H1 (cell line): ENCODE data around the gene SHTN1. TPM values are rescaled to one million over a fixed set of nuclear protein-coding genes. Genes with fewer than 3 reads are reported as not detected.

Experiments used
- KDM1A ChIP-seq: fragments of 200-600, 300-600 bp; sonication (generic); IDR thresholded peaks from 2 replicates; pipeline ENCODE4 v1.7.1; 2016; ENCODE audit warnings: mild to moderate bottlenecking, low read length, borderline replicate concordance
- polyA plus RNA-seq, 7 experiments: library from polyadenylated mRNA; depleted of rRNA in 3 of 7; stranded (reverse) in 5 of 7; unstranded in 2 of 7; fragments of >200 nt in 5 of 7; fragments of 200-250 nt in 2 of 7; gene quantifications; 1 replicate in 5 of 7; 2 replicates in 1 of 7; 4 replicates in 1 of 7; pipeline versions ENCODE4 v1.2.1 to v1.2.3, GENCODE V29; 2011 to 2013; ENCODE audit warnings: missing spikeins in 2 of 7, mixed read lengths in 2 of 7
- total RNA-seq: library from RNA; stranded (reverse); fragmentation: NEBNext Ultra II Directional; extraction: Animal tissue kit (Norgen Biotek cat#: 25700); gene quantifications from 2 replicates; pipeline ENCODE4 v1.2.1, GENCODE V29; 2021
- TF ChIP-seq, protein P1 (sequence below), 3 experiments: IDR thresholded peaks; 1 replicate in 2 of 3; 2 replicates in 1 of 3; pipeline versions ENCODE4 v1.5.1 to v1.6.1; 2011; ENCODE audit warnings: low read length in 3 of 3, mild to moderate bottlenecking in 3 of 3, inconsistent platforms in 2 of 3, low read depth in 1 of 3, moderate library complexity in 1 of 3; ENCODE audit not compliant: insufficient read depth in 1 of 3; ENCODE audit errors: control extremely low read depth in 1 of 3

The SHTN1 gene
- total and polyA plus RNA-seq, 2 of the 8 experiments (the other 6 are each of a cell fraction or from before 2014, with no cell fraction given) = 3.3 to 12.7 TPM

DNA sequence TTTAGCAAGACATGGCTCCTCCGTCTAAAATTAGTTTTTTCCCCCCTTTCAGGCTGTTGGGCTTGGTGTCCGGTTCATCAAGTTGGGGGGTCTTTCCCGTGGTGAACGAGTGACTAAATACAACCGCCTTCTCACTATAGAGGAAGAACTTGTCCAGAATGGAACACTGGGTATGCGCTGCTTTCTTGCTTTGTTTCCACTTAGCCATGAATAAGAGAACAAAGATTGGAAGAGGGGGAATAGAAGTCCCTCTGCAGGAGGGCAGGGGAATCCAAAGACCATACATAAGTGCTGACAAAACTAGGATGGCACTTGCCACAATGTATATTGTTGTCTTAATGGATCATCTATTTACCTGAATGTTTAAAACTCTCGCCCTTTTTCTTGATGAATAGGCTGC lies 125.2 kb downstream of the SHTN1 start (continued):
- TF ChIP-seq, protein P1, sequence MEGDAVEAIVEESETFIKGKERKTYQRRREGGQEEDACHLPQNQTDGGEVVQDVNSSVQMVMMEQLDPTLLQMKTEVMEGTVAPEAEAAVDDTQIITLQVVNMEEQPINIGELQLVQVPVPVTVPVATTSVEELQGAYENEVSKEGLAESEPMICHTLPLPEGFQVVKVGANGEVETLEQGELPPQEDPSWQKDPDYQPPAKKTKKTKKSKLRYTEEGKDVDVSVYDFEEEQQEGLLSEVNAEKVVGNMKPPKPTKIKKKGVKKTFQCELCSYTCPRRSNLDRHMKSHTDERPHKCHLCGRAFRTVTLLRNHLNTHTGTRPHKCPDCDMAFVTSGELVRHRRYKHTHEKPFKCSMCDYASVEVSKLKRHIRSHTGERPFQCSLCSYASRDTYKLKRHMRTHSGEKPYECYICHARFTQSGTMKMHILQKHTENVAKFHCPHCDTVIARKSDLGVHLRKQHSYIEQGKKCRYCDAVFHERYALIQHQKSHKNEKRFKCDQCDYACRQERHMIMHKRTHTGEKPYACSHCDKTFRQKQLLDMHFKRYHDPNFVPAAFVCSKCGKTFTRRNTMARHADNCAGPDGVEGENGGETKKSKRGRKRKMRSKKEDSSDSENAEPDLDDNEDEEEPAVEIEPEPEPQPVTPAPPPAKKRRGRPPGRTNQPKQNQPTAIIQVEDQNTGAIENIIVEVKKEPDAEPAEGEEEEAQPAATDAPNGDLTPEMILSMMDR (IDR thresholded peaks at IDR 0.05; ENCODE audit: control extremely low read depth in 1 of 3, insufficient read depth in 1 of 3, low read depth in 1 of 3, low read length in 3 of 3) = no peak
- TF ChIP-seq KDM1A = no peak
